Forelimb muscle (tissue), 1 donor: Measurements from ENCODE around the gene CORO2A. TPM values are rescaled to one million over a fixed set of nuclear protein-coding genes. Genes with fewer than 3 reads are reported as not detected.
"Not testable (repeated sequence)": the region's sequence is repeated elsewhere in the genome, so short reads cannot be mapped to it uniquely, and the experiment has no call there.

ENCODE experiments used
- DNase-seq: peaks from one replicate; pipeline ENCODE4 v3.0.0-alpha.2; 2013; ENCODE audit warnings: low read depth
- polyA plus RNA-seq: library from polyadenylated mRNA; unstranded; fragments of 120-200 nt; gene quantifications from one replicate; pipeline ENCODE4 v1.2.1, GENCODE V29; 2013; ENCODE audit not compliant: insufficient read length

Gene CORO2A
- polyA plus RNA-seq, 1 donor, result 0.32 TPM

- not testable (repeated sequence) for DNase-seq
Measured at GRCh38 chr9:98117097-98117496, 75.3 kb downstream of the CORO2A start.

GRCh38 chr9:98109052-98109451, 83.4 kb downstream of the CORO2A start:
- no peak for DNase-seq

- no peak for DNase-seq
Measured at GRCh38 chr9:98108531-98109031, 83.9 kb downstream of the CORO2A start.

GRCh38 chr9:98107926-98108325, 84.5 kb downstream of the CORO2A start:
- DNase-seq, result no peak

GRCh38 chr9:98105006-98105405, 87.4 kb downstream of the CORO2A start:
- DNase-seq, result no peak

GRCh38 chr9:98104445-98104881, 88.0 kb downstream of the CORO2A start:
- no peak for DNase-seq

GRCh38 chr9:98101868-98102273, 90.6 kb downstream of the CORO2A start:
- DNase-seq, result no peak

- DNase-seq, result no peak
Measured at GRCh38 chr9:98101416-98101815, 91.0 kb downstream of the CORO2A start.

- DNase-seq, result no peak
Measured at GRCh38 chr9:98100456-98100855, 92.0 kb downstream of the CORO2A start.

- no peak for DNase-seq
Measured at GRCh38 chr9:98099898-98100297, 92.5 kb downstream of the CORO2A start.

GRCh38 chr9:98099346-98099745, 93.1 kb downstream of the CORO2A start:
- no peak for DNase-seq

GRCh38 chr9:98097836-98098235, 94.6 kb downstream of the CORO2A start:
- no peak for DNase-seq

- DNase-seq, result no peak
Measured at GRCh38 chr9:98096091-98096490, 96.3 kb downstream of the CORO2A start.

GRCh38 chr9:98095401-98095800, 97.0 kb downstream of the CORO2A start:
- DNase-seq, result no peak

GRCh38 chr9:98094851-98095250, 97.6 kb downstream of the CORO2A start:
- no peak for DNase-seq

GRCh38 chr9:98094316-98094715, 98.1 kb downstream of the CORO2A start:
- no peak for DNase-seq

- no peak for DNase-seq
Measured at GRCh38 chr9:98092613-98092931, 99.9 kb downstream of the CORO2A start.

GRCh38 chr9:98091735-98092612, 100.5 kb downstream of the CORO2A start:
- DNase-seq, result no peak

- not testable (repeated sequence) for DNase-seq
Measured at GRCh38 chr9:98090674-98091073, 101.8 kb downstream of the CORO2A start.

GRCh38 chr9:98087420-98088354, 104.8 kb downstream of the CORO2A start:
- no peak for DNase-seq

GRCh38 chr9:98086461-98086860, 106.0 kb downstream of the CORO2A start:
- DNase-seq, result no peak

GRCh38 chr9:98085944-98086343, 106.5 kb downstream of the CORO2A start:
- DNase-seq, result no peak
